Measurements from ENCODE around the gene SNAI3. TPM values are rescaled to one million over a fixed set of nuclear protein-coding genes. Genes with fewer than 3 reads are reported as not detected.

SNAI3 gene
- total and polyA plus RNA-seq, 10 donors = 4.8 to 7.8 (median 6.4) TPM

- H3K4me3 ChIP-seq = no peak overlapping the region
- 80 to 88% (median 86%) methylated on average over 24 to 32 of the region's 32 CpGs for WGBS, 5 donors
- H3K27me3 ChIP-seq (replicated peaks in 1 of 7) = no peaks in the 10 kb centered on the region
- peak; percentile 84 for DNase-seq
- peaks cover 0 to 75% (median 36%) of the 10 kb centered on the region in 6 donors for H3K36me3 ChIP-seq
- peak overlapping the region in 3 of 8 donors; percentile 97 to 99 (median 98) for H3K27ac ChIP-seq
- no peak for TF ChIP-seq CTCF (IDR thresholded peaks at IDR 0.05 in 8 of 11, conservative IDR thresholded peaks at IDR 0.05 in 3 of 11)
- peak in 1 of 3 donors; percentile 43 for TF ChIP-seq POLR2AphosphoS5 (IDR thresholded peaks at IDR 0.05)
- no peaks in the 10 kb centered on the region for H3K9me3 ChIP-seq
- intact Hi-C loops (cut with DNase I; ENCODE audit: low total_unique reads) = loop anchor here (10.0 kb wide), 1 partner anchor 51 kb away; the partner anchor contains the start of genes CTU2 and RNF166
- peaks cover 18 to 46% (median 34%) of the 10 kb centered on the region in 6 donors for H3K4me1 ChIP-seq
These were observed 32.5 kb downstream of the SNAI3 start for GRCh38 chr16:88653596-88654362.

GRCh38 chr16:88653101-88653500 lies 33.2 kb downstream of the SNAI3 start:
- Histone ChIP-seq H3K9me3 (no peaks in the 10 kb centered on the region), H3K36me3 (peaks cover 0 to 76% (median 35%) of the 10 kb centered on the region in 6 donors), H3K27ac (peak overlapping the region in 5 of 8 donors; percentile 95 to 99 (median 97)), H3K4me1 (peaks cover 22 to 53% (median 41%) of the 10 kb centered on the region in 6 donors), H3K27me3 (replicated peaks in 1 of 7) (no peaks in the 10 kb centered on the region), H3K4me3 (no peak overlapping the region)
- whole genome bisulfite sequencing, 5 donors = 90 to 94% (median 91%) methylated on average over 8 to 13 of the region's 13 CpGs
- intact Hi-C loops (cut with DNase I; ENCODE audit: low total_unique reads) = loop anchor here (10.0 kb wide), 1 partner anchor 52 kb away; the partner anchor contains the start of genes CTU2 and RNF166
- TF ChIP-seq CTCF (IDR thresholded peaks at IDR 0.05 in 8 of 11, conservative IDR thresholded peaks at IDR 0.05 in 3 of 11) (no peak), POLR2A (IDR thresholded peaks at IDR 0.05) (no peak), POLR2AphosphoS5 (IDR thresholded peaks at IDR 0.05) (no peak)
- DNase-seq = no peak

GRCh38 chr16:88652762-88653063 lies 33.6 kb downstream of the SNAI3 start:
- Histone ChIP-seq H3K4me3 (no peak overlapping the region), H3K27me3 (replicated peaks in 1 of 7) (no peaks in the 10 kb centered on the region), H3K36me3 (peaks cover 0 to 76% (median 35%) of the 10 kb centered on the region in 6 donors), H3K9me3 (no peaks in the 10 kb centered on the region), H3K27ac (peak overlapping the region in 5 of 8 donors; percentile 95 to 99 (median 97)), H3K4me1 (peaks cover 26 to 57% (median 45%) of the 10 kb centered on the region in 6 donors)
- WGBS, 5 donors = 85 to 94% (median 93%) methylated on average over 3 to 8 of the region's 8 CpGs
- TF ChIP-seq CTCF (IDR thresholded peaks at IDR 0.05 in 8 of 11, conservative IDR thresholded peaks at IDR 0.05 in 3 of 11) = no peak
- no peak for TF ChIP-seq POLR2A (IDR thresholded peaks at IDR 0.05)
- no peak for TF ChIP-seq POLR2AphosphoS5 (IDR thresholded peaks at IDR 0.05)
- DNase-seq = peak; percentile 83
- intact Hi-C loops (cut with DNase I; ENCODE audit: low total_unique reads) = loop anchor here (10.0 kb wide), 1 partner anchor 52 kb away; the partner anchor contains the start of genes CTU2 and RNF166

Data from spleen (tissue), 11 donors.